HL-60 (cell line): ENCODE results near the gene OPA1.
A peak's percentile ranks its signal among the peaks of the same experiment; 100 is the strongest.

ENCODE experiments used
- DNase-seq, 2 experiments: peaks; one replicate each; pipeline ENCODE4 v3.0.0-alpha.2; 2010 to 2020; ENCODE audit warnings: low read depth in 1 of 2, low spot score in 1 of 2
- H3K27ac ChIP-seq: fragments of 250-450 bp; sonication (Bioruptor Pico); replicated peaks from 2 replicates; pipeline ENCODE4 v1.5.1; 2020; ENCODE audit warnings: mild to moderate bottlenecking, moderate library complexity
- H3K27me3 ChIP-seq: fragments of 250-450 bp; sonication (Bioruptor Pico); 2 replicates; pipeline ENCODE4 v1.5.1; 2021; ENCODE audit warnings: mild to moderate bottlenecking, moderate library complexity; ENCODE audit not compliant: insufficient read depth, poor library complexity, severe bottlenecking
- H3K4me3 ChIP-seq: replicated peaks from 2 replicates; pipeline ENCODE4 v1.5.1; 2011; ENCODE audit warnings: mild to moderate bottlenecking, control low read depth, low read length; ENCODE audit not compliant: insufficient read depth
- CTCF ChIP-seq: IDR thresholded peaks from one replicate; pipeline ENCODE4 v1.5.1; 2011; ENCODE audit warnings: low read length, control low read depth, inconsistent platforms; ENCODE audit not compliant: insufficient read depth
- GABPA ChIP-seq: IDR thresholded peaks from 2 replicates; pipeline ENCODE4 v1.6.1; 2012; ENCODE audit warnings: low read depth
- POLR2AphosphoS5 ChIP-seq: IDR thresholded peaks from 2 replicates; pipeline ENCODE4 v1.6.1; 2012; ENCODE audit warnings: low read depth
- REST ChIP-seq: IDR thresholded peaks from 2 replicates; pipeline ENCODE4 v1.6.1; 2012; ENCODE audit warnings: low read depth; ENCODE audit not compliant: insufficient replicate concordance
- SPI1 ChIP-seq: IDR thresholded peaks from 2 replicates; pipeline ENCODE4 v1.6.1; 2012; ENCODE audit warnings: low read depth, mild to moderate bottlenecking, borderline replicate concordance

Gene OPA1

GRCh38 chr3:193737191-193737751 lies 144.3 kb downstream of the OPA1 start:
- no peak for DNase-seq
- H3K4me3 ChIP-seq: no peak overlapping the region
- H3K27me3 ChIP-seq: no peaks in the 10 kb centered on the region
- no peak overlapping the region for H3K27ac ChIP-seq
- TF ChIP-seq CTCF: no peak
- TF ChIP-seq REST: no peak

- no peak overlapping the region for H3K27ac ChIP-seq
- no peak overlapping the region for H3K4me3 ChIP-seq
- no peak for DNase-seq
- H3K27me3 ChIP-seq: no peaks in the 10 kb centered on the region
- no peak for TF ChIP-seq CTCF
- no peak for TF ChIP-seq REST
- TF ChIP-seq POLR2AphosphoS5: no peak
- TF ChIP-seq GABPA: no peak
- TF ChIP-seq SPI1: no peak
Measured at GRCh38 chr3:193742628-193743027, 149.6 kb downstream of the OPA1 start.

GRCh38 chr3:193743702-193744047 lies 150.7 kb downstream of the OPA1 start:
- no peak overlapping the region for H3K4me3 ChIP-seq
- no peaks in the 10 kb centered on the region for H3K27me3 ChIP-seq
- 0 out of 2 replicates have a peak, but pooled peaks have one; percentile 3 for TF ChIP-seq SPI1
- TF ChIP-seq CTCF: no peak
- TF ChIP-seq POLR2AphosphoS5: no peak
- H3K27ac ChIP-seq: no peak overlapping the region
- DNase-seq: peak; percentile 11 to 65

- no peak for DNase-seq
- no peaks in the 10 kb centered on the region for H3K27me3 ChIP-seq
- no peak overlapping the region for H3K4me3 ChIP-seq
- no peak for TF ChIP-seq SPI1
- TF ChIP-seq POLR2AphosphoS5: no peak
- TF ChIP-seq CTCF: no peak
- no peak for TF ChIP-seq REST
- no peak for TF ChIP-seq GABPA
- no peak overlapping the region for H3K27ac ChIP-seq
Measured at GRCh38 chr3:193744048-193744821, 151.2 kb downstream of the OPA1 start.
